T-helper 2 cell treated with Interferon-gamma antibody and Interleukin-4, amounts not matched to agents 5 μg/mL and 100 μg/mL, for 36 hours (primary cell): ENCODE data around the gene EXOC4.

Experiments
- DNase-seq: peaks from one replicate; pipeline ENCODE4 v3.0.0; 2021; ENCODE audit warnings: low spot score
- H3K27ac Mint-ChIP-seq: one replicate; pipeline ENCODE4 v1.8.0; 2021; ENCODE audit warnings: mild to moderate bottlenecking, mixed read lengths
- H3K27me3 Mint-ChIP-seq: one replicate; pipeline ENCODE4 v1.8.0; 2021; ENCODE audit warnings: low read depth, mixed read lengths
- H3K36me3 Mint-ChIP-seq: one replicate; pipeline ENCODE4 v1.8.0; 2021; ENCODE audit warnings: low read depth, mixed read lengths
- H3K4me1 Mint-ChIP-seq: one replicate; pipeline ENCODE4 v1.8.0; 2021; ENCODE audit warnings: low read depth, mixed read lengths
- H3K4me3 Mint-ChIP-seq: one replicate; pipeline ENCODE4 v1.8.0; 2022; ENCODE audit warnings: mild to moderate bottlenecking, moderate library complexity, mixed read lengths
- H3K9me3 Mint-ChIP-seq: one replicate; pipeline ENCODE4 v1.8.0; 2021; ENCODE audit warnings: mixed read lengths

EXOC4 gene

DNA sequence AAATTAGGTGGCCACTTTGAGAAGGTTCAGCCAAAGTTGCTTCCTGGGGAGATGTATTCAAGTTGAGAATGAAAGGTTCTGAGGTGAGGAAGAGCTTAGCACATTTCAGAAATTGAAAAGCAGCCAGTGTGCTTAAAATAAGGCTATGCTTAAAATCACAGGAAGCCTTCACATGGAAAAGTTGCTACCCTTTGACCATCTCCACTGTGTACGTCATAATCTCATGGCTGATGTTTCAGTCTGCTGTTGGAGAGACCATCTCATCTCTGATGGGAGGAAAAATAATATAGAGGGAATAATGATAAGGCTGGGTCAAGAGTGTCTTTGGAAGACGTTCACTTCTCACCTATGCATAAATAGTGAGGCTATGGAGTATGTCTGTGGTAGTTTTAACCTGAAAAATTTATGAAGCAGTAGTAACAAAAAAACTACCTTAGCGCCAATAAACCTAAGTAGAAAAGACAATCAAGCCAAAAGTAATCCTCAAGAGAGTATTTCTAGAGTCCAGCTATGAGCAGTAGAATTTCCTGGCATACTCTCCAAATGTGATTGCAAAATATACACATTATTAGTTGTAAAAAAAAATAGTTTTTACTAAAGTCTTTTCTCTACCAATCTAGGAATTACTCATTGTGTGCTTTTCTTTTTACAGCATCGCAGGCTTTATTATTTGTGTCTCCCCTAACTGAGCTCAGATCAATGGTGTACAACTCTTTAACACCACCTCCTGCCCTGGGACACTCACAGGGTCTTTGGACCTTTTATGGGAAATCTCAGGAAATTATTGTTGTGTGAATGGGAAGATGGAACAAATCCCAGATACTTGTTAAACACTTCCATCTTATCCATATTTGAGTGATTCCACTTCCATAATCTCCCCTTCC is 439.1 kb downstream of the EXOC4 start:
- Mint-ChIP-seq H3K27me3 (no peaks in the 10 kb centered on the region), H3K36me3 (no peaks in the 10 kb centered on the region)
- no peak for DNase-seq

GRCh38 chr7:133693281-133693680 is 440.4 kb downstream of the EXOC4 start:
- no peaks in the 10 kb centered on the region for H3K9me3 Mint-ChIP-seq
- DNase-seq = no peak
- peaks cover 3% of the 10 kb centered on the region for H3K4me1 Mint-ChIP-seq
- no peak overlapping the region for H3K4me3 Mint-ChIP-seq
- H3K27ac Mint-ChIP-seq = no peak overlapping the region
- H3K36me3 Mint-ChIP-seq = no peaks in the 10 kb centered on the region
- no peaks in the 10 kb centered on the region for H3K27me3 Mint-ChIP-seq

More for the DNA sequence above, 439.1 kb downstream of the EXOC4 start:
- Mint-ChIP-seq H3K4me1 (peaks cover 3% of the 10 kb centered on the region), H3K9me3 (no peaks in the 10 kb centered on the region), H3K4me3 (no peak overlapping the region), H3K27ac (no peak overlapping the region)

DNA sequence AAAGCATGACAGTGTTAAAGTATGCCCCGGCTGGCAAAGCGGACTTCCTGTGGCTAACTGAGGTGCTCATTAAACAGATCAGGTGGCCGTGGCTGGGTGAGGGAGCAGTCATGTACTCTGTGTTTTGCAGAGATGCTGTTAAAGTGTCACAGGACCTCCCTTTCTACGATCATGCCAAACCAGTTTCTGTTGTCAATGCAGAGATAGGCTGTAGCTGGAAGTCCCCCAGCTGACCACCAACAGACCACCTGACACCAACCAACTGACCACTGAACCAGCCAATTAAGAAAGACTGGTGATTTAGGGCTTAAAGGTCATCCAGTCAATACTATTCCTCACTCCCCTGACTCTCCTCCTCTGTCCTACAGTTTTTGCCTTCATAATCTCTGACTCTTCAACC is 443.2 kb downstream of the EXOC4 start:
- H3K27me3 Mint-ChIP-seq = no peaks in the 10 kb centered on the region
- H3K4me3 Mint-ChIP-seq = no peak overlapping the region
- no peaks in the 10 kb centered on the region for H3K9me3 Mint-ChIP-seq
- H3K4me1 Mint-ChIP-seq = peaks cover 4% of the 10 kb centered on the region
- H3K36me3 Mint-ChIP-seq = no peaks in the 10 kb centered on the region
- DNase-seq = no peak
- no peak overlapping the region for H3K27ac Mint-ChIP-seq

- Mint-ChIP-seq H3K9me3 (no peaks in the 10 kb centered on the region), H3K27me3 (no peaks in the 10 kb centered on the region), H3K4me3 (no peak overlapping the region), H3K27ac (no peak overlapping the region), H3K36me3 (no peaks in the 10 kb centered on the region), H3K4me1 (peaks cover 4% of the 10 kb centered on the region)
- DNase-seq = no peak
These were observed 444.7 kb downstream of the EXOC4 start for GRCh38 chr7:133697585-133697984.

DNA sequence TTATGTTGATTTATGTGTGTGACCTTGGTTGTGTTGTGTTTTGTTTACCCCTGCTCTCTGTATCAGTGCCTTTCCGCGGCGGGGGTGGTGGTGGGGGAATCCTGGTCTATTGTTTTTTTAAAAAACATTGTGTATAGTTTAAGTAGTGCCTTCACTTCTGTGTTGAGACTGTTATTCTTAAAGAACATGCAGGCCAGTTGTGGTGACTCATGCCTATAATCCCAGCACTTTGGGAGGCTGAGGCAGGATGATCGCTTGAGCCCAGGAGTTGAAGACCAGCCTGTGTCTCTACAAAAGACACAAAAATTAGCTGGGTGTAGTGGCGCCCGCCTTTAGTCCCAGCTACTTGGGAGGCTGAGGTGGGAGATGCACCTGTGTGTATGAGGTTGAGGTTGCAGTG is 445.2 kb downstream of the EXOC4 start:
- Mint-ChIP-seq H3K27me3 (no peaks in the 10 kb centered on the region), H3K36me3 (no peaks in the 10 kb centered on the region), H3K4me3 (no peak overlapping the region), H3K27ac (no peak overlapping the region), H3K9me3 (no peaks in the 10 kb centered on the region), H3K4me1 (peaks cover 4% of the 10 kb centered on the region)
- no peak for DNase-seq

DNA sequence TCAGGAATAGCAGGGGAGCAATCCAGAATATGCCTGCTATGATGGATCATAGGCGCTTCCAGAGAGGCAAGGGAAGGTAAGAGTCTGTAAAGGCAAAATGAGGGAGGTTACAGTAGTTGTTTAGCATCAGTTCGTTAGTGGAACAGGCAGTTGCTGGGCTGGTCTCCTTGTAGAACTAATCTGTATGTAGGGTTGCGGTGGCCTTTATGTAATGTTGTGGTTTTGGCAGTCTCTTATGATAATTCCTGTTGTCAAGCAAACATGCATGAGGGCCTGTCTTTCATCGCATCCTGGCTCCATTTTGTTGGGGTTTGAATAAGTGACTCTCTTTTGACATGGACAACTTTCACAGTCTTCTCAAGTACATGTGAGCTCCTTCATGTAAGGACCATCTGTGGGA is 446.5 kb downstream of the EXOC4 start:
- Mint-ChIP-seq H3K36me3 (no peaks in the 10 kb centered on the region), H3K9me3 (no peaks in the 10 kb centered on the region), H3K4me1 (peaks cover 4% of the 10 kb centered on the region), H3K27ac (no peak overlapping the region), H3K4me3 (no peak overlapping the region), H3K27me3 (no peaks in the 10 kb centered on the region)
- DNase-seq = no peak

DNA sequence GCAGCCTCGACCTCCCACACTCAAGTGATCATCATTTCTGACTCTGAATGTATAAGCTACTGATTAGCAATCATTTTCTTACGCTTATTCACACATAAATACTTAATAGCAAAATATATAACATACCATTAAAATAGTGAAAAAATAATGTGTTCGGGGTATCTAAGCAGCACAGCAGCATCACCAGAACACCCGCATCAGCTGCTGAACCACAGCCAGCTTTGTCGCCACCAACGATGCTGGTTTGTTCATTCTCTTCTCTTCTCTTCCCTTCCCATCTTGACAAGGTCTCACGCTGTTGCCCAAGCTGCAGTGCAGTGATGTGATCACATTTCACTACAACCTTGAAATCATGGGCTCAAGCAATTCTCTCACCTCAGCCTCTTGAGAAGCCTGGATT is 449.2 kb downstream of the EXOC4 start:
- Mint-ChIP-seq H3K4me3 (no peak overlapping the region), H3K36me3 (no peaks in the 10 kb centered on the region), H3K4me1 (peaks cover 2% of the 10 kb centered on the region), H3K9me3 (no peaks in the 10 kb centered on the region), H3K27me3 (no peaks in the 10 kb centered on the region), H3K27ac (no peak overlapping the region)
- no peak for DNase-seq

- no peak overlapping the region for H3K27ac Mint-ChIP-seq
- no peaks in the 10 kb centered on the region for H3K27me3 Mint-ChIP-seq
- no peaks in the 10 kb centered on the region for H3K9me3 Mint-ChIP-seq
- H3K36me3 Mint-ChIP-seq = no peaks in the 10 kb centered on the region
- peaks cover 2% of the 10 kb centered on the region for H3K4me1 Mint-ChIP-seq
- no peak for DNase-seq
- H3K4me3 Mint-ChIP-seq = no peak overlapping the region
These were observed 450.1 kb downstream of the EXOC4 start for GRCh38 chr7:133702960-133703359.

DNA sequence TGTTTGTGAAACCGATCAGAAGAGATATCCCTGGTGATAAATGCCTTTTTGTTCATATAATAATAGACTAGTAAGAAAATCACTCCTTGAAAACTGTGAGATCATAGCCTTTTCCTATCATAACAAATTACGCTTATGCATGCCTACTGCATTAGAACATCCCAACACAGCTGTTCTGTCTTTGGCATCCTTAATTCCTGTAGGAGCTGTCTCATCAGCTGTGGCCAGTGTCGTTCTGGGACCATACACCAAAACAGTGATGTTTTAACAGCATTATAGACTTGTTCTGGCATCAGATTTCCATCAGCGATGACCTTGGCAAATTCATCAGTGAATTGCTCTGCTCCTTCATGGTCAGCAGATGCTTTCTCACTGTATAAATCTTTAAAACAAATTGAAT is 450.7 kb downstream of the EXOC4 start:
- peaks cover 2% of the 10 kb centered on the region for H3K4me1 Mint-ChIP-seq
- no peaks in the 10 kb centered on the region for H3K36me3 Mint-ChIP-seq
- no peak for DNase-seq
- no peaks in the 10 kb centered on the region for H3K27me3 Mint-ChIP-seq
- H3K4me3 Mint-ChIP-seq = no peak overlapping the region
- H3K9me3 Mint-ChIP-seq = no peaks in the 10 kb centered on the region
- H3K27ac Mint-ChIP-seq = no peak overlapping the region

DNA sequence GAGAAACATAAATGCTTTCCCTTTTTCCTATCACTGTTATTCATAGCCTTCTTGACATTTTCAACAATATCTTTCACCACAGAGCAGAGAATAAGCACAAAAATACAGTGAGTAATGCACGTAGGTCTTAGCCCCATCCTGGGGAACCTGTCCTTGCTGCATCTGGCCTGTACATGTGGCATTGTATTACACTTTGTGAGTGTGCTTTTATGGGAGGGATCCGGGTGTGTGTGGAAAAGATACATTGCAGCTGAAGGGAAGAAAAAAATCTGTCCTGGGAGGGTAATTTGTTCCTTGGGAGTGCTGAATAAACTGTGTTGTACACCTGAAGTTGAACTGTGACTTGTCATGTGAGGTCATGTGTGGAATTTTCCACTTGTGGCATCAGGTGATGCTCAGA is 451.6 kb downstream of the EXOC4 start:
- no peak overlapping the region for H3K27ac Mint-ChIP-seq
- no peaks in the 10 kb centered on the region for H3K36me3 Mint-ChIP-seq

DNA sequence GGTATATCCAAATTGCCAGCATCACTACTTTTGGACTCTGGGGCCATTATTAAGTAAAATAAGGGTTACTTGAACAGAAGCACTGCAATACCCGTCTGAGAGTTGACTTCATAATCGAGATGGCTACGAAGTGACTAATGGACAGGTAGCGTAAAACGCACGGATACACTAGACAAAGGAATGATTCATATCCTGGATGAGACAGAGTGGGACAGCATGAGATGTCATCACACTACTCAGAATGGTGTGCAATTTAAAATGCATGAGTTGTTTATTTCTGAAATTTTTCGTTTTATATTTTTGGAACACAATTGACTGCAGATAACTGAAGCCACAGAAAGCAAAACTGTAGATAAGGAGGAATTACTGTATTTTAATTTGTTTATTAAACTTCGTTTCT is 452.7 kb downstream of the EXOC4 start:
- Mint-ChIP-seq H3K4me1 (peaks cover 10% of the 10 kb centered on the region), H3K27ac (no peak overlapping the region), H3K36me3 (no peaks in the 10 kb centered on the region), H3K4me3 (no peak overlapping the region), H3K9me3 (no peaks in the 10 kb centered on the region), H3K27me3 (no peaks in the 10 kb centered on the region)
- DNase-seq = no peak

More for the DNA sequence above, 451.6 kb downstream of the EXOC4 start:
- Mint-ChIP-seq H3K4me3 (no peak overlapping the region), H3K9me3 (no peaks in the 10 kb centered on the region), H3K27me3 (no peaks in the 10 kb centered on the region), H3K4me1 (peaks cover 8% of the 10 kb centered on the region)
- no peak for DNase-seq

- H3K27me3 Mint-ChIP-seq = no peaks in the 10 kb centered on the region
- no peaks in the 10 kb centered on the region for H3K36me3 Mint-ChIP-seq
- no peak overlapping the region for H3K27ac Mint-ChIP-seq
- no peak overlapping the region for H3K4me3 Mint-ChIP-seq
- peaks cover 10% of the 10 kb centered on the region for H3K4me1 Mint-ChIP-seq
- H3K9me3 Mint-ChIP-seq = no peaks in the 10 kb centered on the region
- DNase-seq = no peak
These were observed 453.1 kb downstream of the EXOC4 start for GRCh38 chr7:133706016-133706415.

GRCh38 chr7:133709036-133709880 is 456.4 kb downstream of the EXOC4 start:
- Mint-ChIP-seq H3K36me3 (no peaks in the 10 kb centered on the region), H3K4me3 (no peak overlapping the region), H3K27ac (no peak overlapping the region), H3K4me1 (peaks cover 10% of the 10 kb centered on the region), H3K27me3 (no peaks in the 10 kb centered on the region), H3K9me3 (no peaks in the 10 kb centered on the region)
- DNase-seq = no peak

- H3K4me3 Mint-ChIP-seq = no peak overlapping the region
- peaks cover 10% of the 10 kb centered on the region for H3K4me1 Mint-ChIP-seq
- no peaks in the 10 kb centered on the region for H3K27me3 Mint-ChIP-seq
- no peak overlapping the region for H3K27ac Mint-ChIP-seq
- H3K9me3 Mint-ChIP-seq = no peaks in the 10 kb centered on the region
- H3K36me3 Mint-ChIP-seq = no peaks in the 10 kb centered on the region
- no peak for DNase-seq
These were observed 459.7 kb downstream of the EXOC4 start for GRCh38 chr7:133712544-133712943.
